Measurements from ENCODE around the gene SEZ6L.

The SEZ6L gene

GRCh38 chr22:26238596-26238995, 69.3 kb downstream of the SEZ6L start:
- H3K27ac ChIP-seq (ENCODE audit: low read length): no peak overlapping the region
- no peaks in the 10 kb centered on the region for H3K4me1 ChIP-seq (ENCODE audit: insufficient read depth, low read length)
- no peak overlapping the region for H3K4me3 ChIP-seq (ENCODE audit: low read depth in 1 of 2, low read length in 2 of 2)
- H3K4me2 ChIP-seq (ENCODE audit: insufficient read depth, low read length): no peak overlapping the region
- no peak overlapping the region for H2AFZ ChIP-seq (ENCODE audit: low read depth, low read length)
- no peaks in the 10 kb centered on the region for H3K36me3 ChIP-seq (ENCODE audit: insufficient read depth, low read length)
- no peak overlapping the region for H3K9ac ChIP-seq (ENCODE audit: low read depth, low read length)
- TF ChIP-seq EZH2 (IDR thresholded peaks at IDR 0.05; ENCODE audit: borderline replicate concordance, low read depth, low read length, severe bottlenecking): no peak
- no peak for TF ChIP-seq CTCF (IDR thresholded peaks at IDR 0.05; ENCODE audit: borderline replicate concordance, extremely low read depth, low read length, poor library complexity, severe bottlenecking)
- no peak for DNase-seq
- 0 out of 2 replicates have a peak, but pooled peaks cover 3% of the 10 kb centered on the region for H4K20me1 ChIP-seq (ENCODE audit: insufficient read depth, low read length)
- no peak for ATAC-seq (ENCODE audit: insufficient read depth, low read depth)
- peaks cover 14% of the 10 kb centered on the region for H3K27me3 ChIP-seq (ENCODE audit: insufficient read depth, low read length, poor library complexity)
- no peaks in the 10 kb centered on the region for H3K79me2 ChIP-seq (ENCODE audit: insufficient read depth, low read length)
- H3K9me3 ChIP-seq (ENCODE audit: insufficient read depth, low read length, severe bottlenecking): no peaks in the 10 kb centered on the region

GRCh38 chr22:26239581-26239980, 70.3 kb downstream of the SEZ6L start:
- Histone ChIP-seq H3K36me3 (ENCODE audit: insufficient read depth, low read length) (no peaks in the 10 kb centered on the region), H3K4me1 (ENCODE audit: insufficient read depth, low read length) (no peaks in the 10 kb centered on the region), H3K4me3 (ENCODE audit: low read depth in 1 of 2, low read length in 2 of 2) (no peak overlapping the region), H3K9ac (ENCODE audit: low read depth, low read length) (no peak overlapping the region), H3K79me2 (ENCODE audit: insufficient read depth, low read length) (no peaks in the 10 kb centered on the region), H3K9me3 (ENCODE audit: insufficient read depth, low read length, severe bottlenecking) (no peaks in the 10 kb centered on the region), H2AFZ (ENCODE audit: low read depth, low read length) (no peak overlapping the region), H3K4me2 (ENCODE audit: insufficient read depth, low read length) (no peak overlapping the region), H4K20me1 (ENCODE audit: insufficient read depth, low read length) (0 out of 2 replicates have a peak, but pooled peaks cover 3% of the 10 kb centered on the region), H3K27me3 (ENCODE audit: insufficient read depth, low read length, poor library complexity) (peaks cover 14% of the 10 kb centered on the region), H3K27ac (ENCODE audit: low read length) (no peak overlapping the region)
- no peak for ATAC-seq (ENCODE audit: insufficient read depth, low read depth)
- DNase-seq: no peak
- TF ChIP-seq EZH2 (IDR thresholded peaks at IDR 0.05; ENCODE audit: borderline replicate concordance, low read depth, low read length, severe bottlenecking) (no peak), CTCF (IDR thresholded peaks at IDR 0.05; ENCODE audit: borderline replicate concordance, extremely low read depth, low read length, poor library complexity, severe bottlenecking) (no peak)

- H3K9me3 ChIP-seq (ENCODE audit: insufficient read depth, low read length, severe bottlenecking): no peaks in the 10 kb centered on the region
- DNase-seq (no peak), ATAC-seq (ENCODE audit: insufficient read depth, low read depth) (no peak)
- H3K4me1 ChIP-seq (ENCODE audit: insufficient read depth, low read length): no peaks in the 10 kb centered on the region
- TF ChIP-seq EZH2 (IDR thresholded peaks at IDR 0.05; ENCODE audit: borderline replicate concordance, low read depth, low read length, severe bottlenecking) (no peak), CTCF (IDR thresholded peaks at IDR 0.05; ENCODE audit: borderline replicate concordance, extremely low read depth, low read length, poor library complexity, severe bottlenecking) (no peak)
- H3K27me3 ChIP-seq (ENCODE audit: insufficient read depth, low read length, poor library complexity): peaks cover 15% of the 10 kb centered on the region
- no peaks in the 10 kb centered on the region for H3K79me2 ChIP-seq (ENCODE audit: insufficient read depth, low read length)
- H3K9ac ChIP-seq (ENCODE audit: low read depth, low read length): no peak overlapping the region
- no peak overlapping the region for H3K4me2 ChIP-seq (ENCODE audit: insufficient read depth, low read length)
- no peak overlapping the region for H3K4me3 ChIP-seq (ENCODE audit: low read depth in 1 of 2, low read length in 2 of 2)
- H4K20me1 ChIP-seq (ENCODE audit: insufficient read depth, low read length): 0 out of 2 replicates have a peak, but pooled peaks cover 3% of the 10 kb centered on the region
- no peak overlapping the region for H2AFZ ChIP-seq (ENCODE audit: low read depth, low read length)
- H3K36me3 ChIP-seq (ENCODE audit: insufficient read depth, low read length): no peaks in the 10 kb centered on the region
- no peak overlapping the region for H3K27ac ChIP-seq (ENCODE audit: low read length)
These were observed 72.1 kb downstream of the SEZ6L start for GRCh38 chr22:26241361-26241760.

DNA sequence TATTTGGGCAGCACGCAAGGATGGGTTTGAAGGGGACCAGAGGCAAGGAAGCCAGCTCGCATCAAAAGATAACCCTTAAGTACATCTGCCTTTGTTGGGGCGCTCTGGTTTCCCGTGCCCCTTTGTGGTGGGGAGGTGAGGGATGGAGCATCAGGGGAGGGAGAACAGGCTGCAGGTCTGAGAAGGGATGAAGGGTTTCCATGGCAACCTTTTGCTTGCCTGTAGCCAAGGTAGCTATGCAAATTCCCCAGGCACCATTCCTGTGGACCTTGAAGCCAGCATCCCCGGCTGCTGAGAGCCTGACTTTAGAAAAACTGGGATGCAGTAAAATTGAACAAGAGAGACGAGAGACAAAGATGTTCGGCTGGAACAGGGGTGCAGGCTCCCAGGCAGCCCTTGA, 75.7 kb downstream of the SEZ6L start:
- no peak for DNase-seq
- Histone ChIP-seq H3K4me2 (ENCODE audit: insufficient read depth, low read length) (no peak overlapping the region), H2AFZ (ENCODE audit: low read depth, low read length) (no peak overlapping the region), H3K27me3 (ENCODE audit: insufficient read depth, low read length, poor library complexity) (peaks cover 5% of the 10 kb centered on the region), H3K9ac (ENCODE audit: low read depth, low read length) (no peak overlapping the region), H3K4me1 (ENCODE audit: insufficient read depth, low read length) (no peaks in the 10 kb centered on the region), H3K4me3 (ENCODE audit: low read depth in 1 of 2, low read length in 2 of 2) (no peak overlapping the region), H3K79me2 (ENCODE audit: insufficient read depth, low read length) (no peaks in the 10 kb centered on the region), H3K9me3 (ENCODE audit: insufficient read depth, low read length, severe bottlenecking) (no peaks in the 10 kb centered on the region), H3K27ac (ENCODE audit: low read length) (no peak overlapping the region), H3K36me3 (ENCODE audit: insufficient read depth, low read length) (no peaks in the 10 kb centered on the region), H4K20me1 (ENCODE audit: insufficient read depth, low read length) (0 out of 2 replicates have a peak, but pooled peaks cover 3% of the 10 kb centered on the region)
- no peak for ATAC-seq (ENCODE audit: insufficient read depth, low read depth)
- TF ChIP-seq EZH2 (IDR thresholded peaks at IDR 0.05; ENCODE audit: borderline replicate concordance, low read depth, low read length, severe bottlenecking): no peak
- TF ChIP-seq CTCF (IDR thresholded peaks at IDR 0.05; ENCODE audit: borderline replicate concordance, extremely low read depth, low read length, poor library complexity, severe bottlenecking): no peak

All from DND-41 (cell line).